HG02571 (cell line): Measurements from ENCODE around the gene ADAMTS16.

Source experiments
- ATAC-seq: cut with Tn5 transposase; IDR thresholded peaks from one replicate; pipeline ENCODE4 v1.9.1; 2021; ENCODE audit warnings: mild to moderate bottlenecking, moderate library complexity; ENCODE audit not compliant: unreplicated experiment

ADAMTS16 gene

DNA sequence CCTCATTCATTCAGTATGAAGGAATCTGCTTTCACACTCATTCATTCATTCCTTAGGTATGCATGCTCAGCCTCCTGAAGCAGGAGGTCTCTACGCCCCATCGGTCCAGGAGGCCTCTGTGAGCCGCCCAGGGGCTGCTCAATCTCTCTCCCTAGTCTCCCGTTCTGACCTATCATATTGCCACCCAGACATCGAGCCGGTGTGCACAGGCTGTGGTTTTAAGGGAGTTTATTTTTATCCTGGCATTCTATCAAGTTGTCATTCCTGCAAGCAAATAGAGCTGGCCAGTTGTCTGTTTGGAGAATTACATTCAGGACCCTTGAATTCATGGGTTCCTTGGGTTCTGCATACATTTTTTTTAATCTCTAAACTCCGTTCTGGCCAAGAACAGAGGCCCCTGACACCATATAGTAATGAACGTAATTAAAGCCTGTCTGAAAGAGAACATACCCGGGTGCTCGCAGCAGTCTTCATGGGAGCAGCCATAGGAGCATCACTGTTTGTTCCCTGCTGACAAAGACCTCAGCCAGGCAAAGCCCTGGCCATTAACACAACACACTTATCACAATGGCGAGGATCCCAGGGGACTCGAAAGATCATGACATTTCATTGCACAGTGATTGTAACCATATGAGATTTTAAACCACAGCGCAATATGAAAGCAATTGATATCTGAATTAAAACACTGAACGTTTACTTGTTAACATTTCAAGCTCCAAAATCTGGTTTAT, 80.9 kb downstream of the ADAMTS16 start:
- ATAC-seq = no peak

DNA sequence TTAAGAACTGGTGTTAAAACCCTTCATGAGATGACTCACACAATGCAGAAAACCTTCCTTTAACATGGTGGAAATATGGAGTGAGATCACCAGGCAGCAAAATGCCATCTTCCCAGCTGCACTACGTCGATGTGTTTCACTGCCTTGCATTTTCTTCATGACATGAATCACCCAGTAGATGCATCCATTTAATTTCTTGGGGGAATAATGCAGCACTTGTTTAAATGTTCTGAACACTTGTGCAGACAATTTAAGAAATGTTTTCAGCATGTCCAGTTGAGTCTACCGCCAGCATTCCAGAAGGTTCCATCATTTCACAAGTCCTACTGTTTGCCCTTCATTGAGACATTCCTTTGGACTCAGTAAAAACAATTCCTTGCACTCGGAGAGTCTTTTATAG, 81.6 kb downstream of the ADAMTS16 start:
- no peak for ATAC-seq

GRCh38 chr5:5231576-5231975, 91.4 kb downstream of the ADAMTS16 start:
- no peak for ATAC-seq

DNA sequence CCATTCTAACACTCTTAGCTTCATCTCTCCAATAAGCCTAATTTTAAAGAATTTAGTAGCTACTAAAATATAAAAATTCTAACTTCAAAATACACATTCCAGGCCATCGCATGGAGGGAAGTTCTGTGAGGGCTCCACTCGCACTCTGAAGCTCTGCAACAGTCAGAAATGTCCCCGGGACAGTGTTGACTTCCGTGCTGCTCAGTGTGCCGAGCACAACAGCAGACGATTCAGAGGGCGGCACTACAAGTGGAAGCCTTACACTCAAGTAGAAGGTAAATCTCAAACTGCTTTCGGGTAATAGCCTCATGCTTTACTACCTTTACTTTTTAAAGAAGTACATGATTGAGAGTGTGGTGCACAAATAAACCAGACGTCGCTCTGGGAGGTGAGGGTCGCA, 94.8 kb downstream of the ADAMTS16 start:
- no peak for ATAC-seq

- ATAC-seq = no peak
These were observed 95.6 kb downstream of the ADAMTS16 start for GRCh38 chr5:5235685-5236084.

- no peak for ATAC-seq
These were observed 99.1 kb downstream of the ADAMTS16 start for GRCh38 chr5:5239191-5239590.

DNA sequence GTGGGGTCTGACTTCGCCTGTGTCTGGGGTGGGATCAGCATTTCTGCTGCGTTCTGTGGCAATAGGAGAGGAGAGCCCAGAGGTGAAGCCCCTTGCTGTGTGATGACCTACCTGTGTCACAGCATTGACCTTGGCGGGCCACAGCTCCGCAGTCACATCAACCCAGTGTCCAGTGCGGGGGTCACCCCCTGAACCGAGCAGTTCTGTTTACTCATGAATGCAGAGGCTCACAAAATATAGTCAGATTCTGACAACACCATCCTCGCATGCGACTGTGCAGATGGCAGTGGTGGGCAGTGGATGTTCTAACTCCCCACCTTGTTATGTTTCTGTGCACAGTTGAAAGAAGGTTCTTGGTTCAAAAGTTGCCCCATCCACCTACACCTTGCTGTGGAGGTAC, 100.1 kb downstream of the ADAMTS16 start:
- ATAC-seq = no peak

DNA sequence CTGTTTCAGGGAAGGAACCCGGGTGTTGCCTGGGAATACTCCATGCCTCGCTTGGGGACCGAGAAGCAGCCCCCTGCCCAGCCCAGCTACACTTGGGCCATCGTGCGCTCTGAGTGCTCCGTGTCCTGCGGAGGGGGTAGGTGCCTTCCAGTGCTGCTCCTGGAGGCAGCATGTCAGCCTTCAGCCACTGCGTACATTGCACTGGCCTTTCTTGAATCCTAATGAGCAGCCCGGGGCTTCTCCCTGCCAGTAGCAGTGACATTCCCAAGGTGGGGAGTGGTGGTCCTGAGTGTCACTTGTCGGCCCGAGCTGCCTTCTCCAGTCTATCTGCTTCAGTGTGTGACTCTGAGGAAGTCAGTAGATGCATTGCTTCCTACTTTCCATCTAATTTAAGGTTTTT, 101.9 kb downstream of the ADAMTS16 start:
- ATAC-seq = no peak

GRCh38 chr5:5246736-5247135, 106.6 kb downstream of the ADAMTS16 start:
- no peak for ATAC-seq

GRCh38 chr5:5250758-5251157, 110.6 kb downstream of the ADAMTS16 start:
- no peak for ATAC-seq

- ATAC-seq = no peak
These were observed 112.0 kb downstream of the ADAMTS16 start for GRCh38 chr5:5252106-5252505.

- ATAC-seq = no peak
These were observed 117.2 kb downstream of the ADAMTS16 start for GRCh38 chr5:5257353-5257752.

DNA sequence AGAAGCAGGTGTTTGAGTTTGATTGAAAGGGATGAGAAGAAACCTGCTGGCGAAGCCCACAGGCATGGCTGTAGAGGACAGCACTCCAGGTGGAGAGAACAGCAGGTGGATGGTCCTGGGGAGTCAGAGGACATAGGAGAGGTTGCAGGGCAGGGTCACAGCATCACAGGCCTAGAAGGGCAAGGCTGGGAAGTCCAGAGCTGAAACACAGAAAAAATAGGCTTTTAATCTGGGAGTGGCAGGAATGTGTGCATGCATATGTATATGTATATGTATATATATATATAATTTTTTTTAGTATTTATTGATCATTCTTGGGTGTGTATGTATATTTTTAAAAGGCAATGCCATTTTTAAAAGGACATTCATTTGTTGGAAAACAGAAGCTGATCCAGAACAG, 118.4 kb downstream of the ADAMTS16 start:
- ATAC-seq = no peak

GRCh38 chr5:5264727-5265126, 124.6 kb downstream of the ADAMTS16 start:
- ATAC-seq = no peak

GRCh38 chr5:5266297-5266696, 126.2 kb downstream of the ADAMTS16 start:
- ATAC-seq = no peak

DNA sequence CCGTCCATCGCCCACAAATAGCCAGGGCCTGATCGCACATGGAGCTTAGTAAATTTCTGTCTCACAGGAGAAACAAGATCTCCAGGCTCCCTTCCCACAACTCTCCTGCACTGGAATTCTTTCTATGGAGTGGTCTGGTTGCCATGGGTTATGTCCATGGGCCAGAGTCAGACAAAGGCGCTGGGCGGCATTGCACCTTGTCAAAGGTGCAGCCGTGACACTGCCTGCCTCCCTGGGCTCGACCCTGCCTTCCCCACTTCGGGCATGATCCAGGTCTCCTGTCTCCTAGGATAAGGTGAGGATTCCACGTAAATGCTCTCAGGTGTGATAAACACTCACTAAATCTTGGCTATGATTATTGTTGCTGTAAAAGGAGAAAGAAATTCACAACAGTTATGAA, 130.0 kb downstream of the ADAMTS16 start:
- ATAC-seq = no peak

GRCh38 chr5:5270958-5271785, 131.0 kb downstream of the ADAMTS16 start:
- no peak for ATAC-seq

- ATAC-seq = no peak
These were observed 131.7 kb downstream of the ADAMTS16 start for GRCh38 chr5:5271786-5272321.

GRCh38 chr5:5273398-5273797, 133.3 kb downstream of the ADAMTS16 start:
- ATAC-seq = no peak

DNA sequence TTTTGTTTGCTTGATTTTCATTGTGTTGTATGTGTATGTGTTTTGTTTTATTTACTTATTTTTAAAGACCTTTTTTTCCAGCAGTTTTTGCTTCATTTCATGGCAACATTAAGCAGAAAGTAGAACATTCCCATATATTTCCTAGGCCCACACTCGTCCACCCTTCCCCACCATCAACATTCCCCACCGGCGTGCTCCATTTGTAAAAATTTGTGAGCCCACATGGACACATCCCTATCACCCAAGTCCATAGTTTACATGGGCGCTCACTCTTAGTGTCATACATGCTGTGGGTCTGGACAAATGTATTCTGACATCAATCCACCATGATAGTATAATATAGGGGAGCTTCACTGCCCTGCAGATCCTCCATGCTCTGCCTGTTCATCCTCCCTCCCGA, 133.8 kb downstream of the ADAMTS16 start:
- no peak for ATAC-seq

GRCh38 chr5:5275211-5275610, 135.1 kb downstream of the ADAMTS16 start:
- no peak for ATAC-seq

DNA sequence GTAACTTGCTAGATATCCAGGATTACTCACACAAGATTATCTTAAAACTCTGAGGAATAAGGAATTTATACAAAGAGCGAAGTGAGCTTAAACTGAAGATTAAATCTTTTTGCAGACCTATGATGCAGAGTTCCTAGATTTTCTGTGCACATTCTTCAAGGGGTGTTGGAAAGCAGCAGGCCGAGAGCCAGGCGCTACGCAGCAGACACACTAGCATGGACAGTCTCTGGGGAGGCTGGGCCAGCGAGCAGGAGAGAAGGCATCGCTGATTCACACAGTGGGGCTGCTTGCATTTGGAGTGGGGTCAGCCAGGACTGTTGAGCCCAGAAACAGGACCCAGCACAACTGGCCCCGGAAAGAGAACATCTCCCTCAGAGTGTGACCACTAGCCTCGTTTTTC, 136.3 kb downstream of the ADAMTS16 start:
- no peak for ATAC-seq
